HEK293 (cell line): ENCODE results near the gene HOXA3.
A peak's percentile ranks its signal among the peaks of the same experiment; 100 is the strongest.

Source experiments
- CTCF ChIA-PET: fragments of 350-600 bp; formaldehyde crosslinking; extraction: SDS; loops from one replicate; lab custom pipeline; 2021; ENCODE audit warnings: antibody characterized with exemption; lab: Yijun Ruan, JAX
- POLR2A ChIA-PET: fragments of 300-600 bp; formaldehyde crosslinking; extraction: SDS; loops from one replicate; lab custom pipeline; 2020; ENCODE audit warnings: antibody characterized with exemption, inconsistent platforms; lab: Yijun Ruan, JAX
- H3K27ac ChIP-seq: fragments of 200-500 bp; sonication (Bioruptor generic); 2 replicates; pipeline ENCODE4 v1.5.1; 2014; ENCODE audit warnings: low read depth, low read length, control low read depth, inconsistent platforms; ENCODE audit errors: extremely low read depth
- H3K36me3 ChIP-seq, 2 experiments: fragments of 200-500 bp in 1 of 2; sonication (Bioruptor generic) in 1 of 2; 1 replicate in 1 of 2; 2 replicates in 1 of 2; pipeline ENCODE4 v1.5.1; 2014 to 2017; ENCODE audit warnings: inconsistent platforms in 2 of 2, low read length in 2 of 2; ENCODE audit not compliant: control insufficient read depth in 2 of 2, insufficient read depth in 1 of 2
- H3K4me1 ChIP-seq: fragments of 200-500 bp; sonication (Bioruptor generic); 2 replicates; pipeline ENCODE4 v1.5.1; 2014; ENCODE audit warnings: mild to moderate bottlenecking, low read length, inconsistent platforms; ENCODE audit not compliant: control insufficient read depth, insufficient read depth
- H3K4me3 ChIP-seq: 2 replicates; pipeline ENCODE4 v1.5.1; 2011; ENCODE audit warnings: low read depth, mild to moderate bottlenecking, control low read depth, low read length, moderate library complexity
- H3K9me3 ChIP-seq: fragments of 200-500 bp; sonication (Bioruptor generic); 2 replicates; pipeline ENCODE4 v1.5.1; 2014; ENCODE audit warnings: low read depth, low read length, inconsistent platforms; ENCODE audit not compliant: control insufficient read depth, insufficient read depth
- GLI4 ChIP-seq: fragments of 450-650 bp; formaldehyde crosslinking; IDR thresholded peaks from 2 replicates; pipeline ENCODE4 v1.5.1; 2016; ENCODE audit warnings: missing biosample characterization, missing genetic modification characterization
- GLIS1 ChIP-seq: fragments of 450-650 bp; formaldehyde crosslinking; IDR thresholded peaks from 2 replicates; pipeline ENCODE4 v1.5.1; 2016; ENCODE audit warnings: missing biosample characterization, missing genetic modification characterization
- HOXA7 ChIP-seq: sonication (generic); formaldehyde crosslinking; IDR thresholded peaks from 2 replicates; pipeline ENCODE4 v1.8.1; 2022; ENCODE audit warnings: missing genetic modification reagents, borderline replicate concordance
- ZBTB1 ChIP-seq: fragments of 450-650 bp; formaldehyde crosslinking; IDR thresholded peaks from 2 replicates; pipeline ENCODE4 v1.5.1; 2016; ENCODE audit warnings: missing biosample characterization, missing genetic modification characterization
- ZBTB10 ChIP-seq: fragments of 450-650 bp; formaldehyde crosslinking; IDR thresholded peaks from 2 replicates; pipeline ENCODE4 v1.5.1; 2016; ENCODE audit warnings: missing biosample characterization, missing genetic modification characterization
- ZBTB20 ChIP-seq: fragments of 450-650 bp; formaldehyde crosslinking; IDR thresholded peaks from 2 replicates; pipeline ENCODE4 v1.5.1; 2016; ENCODE audit warnings: missing biosample characterization, missing genetic modification characterization
- ZFP69B ChIP-seq: fragments of 450-650 bp; formaldehyde crosslinking; IDR thresholded peaks from 2 replicates; pipeline ENCODE4 v1.5.1; 2016; ENCODE audit warnings: missing biosample characterization, missing genetic modification characterization
- ZIC2 ChIP-seq: fragments of 450-650 bp; formaldehyde crosslinking; IDR thresholded peaks from 2 replicates; pipeline ENCODE4 v1.5.1; 2016; ENCODE audit warnings: missing biosample characterization, missing genetic modification characterization
- ZNF10 ChIP-seq: fragments of 450-650 bp; formaldehyde crosslinking; IDR thresholded peaks from 2 replicates; pipeline ENCODE4 v1.5.1; 2017; ENCODE audit warnings: missing biosample characterization, missing genetic modification characterization
- ZNF146 ChIP-seq: fragments of 450-650 bp; formaldehyde crosslinking; IDR thresholded peaks from 2 replicates; pipeline ENCODE4 v1.5.1; 2016; ENCODE audit warnings: missing biosample characterization, missing genetic modification characterization
- ZNF18 ChIP-seq: fragments of 450-650 bp; formaldehyde crosslinking; IDR thresholded peaks from 2 replicates; pipeline ENCODE4 v1.5.1; 2016; ENCODE audit warnings: missing biosample characterization, missing genetic modification characterization
- ZNF184 ChIP-seq: fragments of 450-650 bp; IDR thresholded peaks from 2 replicates; pipeline ENCODE4 v1.5.1; 2018; ENCODE audit warnings: missing biosample characterization, mild to moderate bottlenecking, missing genetic modification characterization
- ZNF202 ChIP-seq: fragments of 450-650 bp; formaldehyde crosslinking; IDR thresholded peaks from 2 replicates; pipeline ENCODE4 v1.5.1; 2016; ENCODE audit warnings: missing biosample characterization, missing genetic modification characterization, borderline replicate concordance
- ZNF292 ChIP-seq: fragments of 450-650 bp; formaldehyde crosslinking; IDR thresholded peaks from 2 replicates; pipeline ENCODE4 v1.5.1; 2016; ENCODE audit warnings: low read depth, missing biosample characterization, missing genetic modification characterization, borderline replicate concordance
- ZNF341 ChIP-seq: fragments of 450-650 bp; formaldehyde crosslinking; IDR thresholded peaks from 2 replicates; pipeline ENCODE4; 2016; ENCODE audit warnings: low read depth, missing biosample characterization, missing genetic modification characterization
- ZNF433 ChIP-seq: fragments of 450-650 bp; formaldehyde crosslinking; IDR thresholded peaks from 2 replicates; pipeline ENCODE4 v1.5.1; 2016; ENCODE audit warnings: missing biosample characterization, missing genetic modification characterization, low read depth
- ZNF560 ChIP-seq: fragments of 450-650 bp; formaldehyde crosslinking; IDR thresholded peaks from 2 replicates; pipeline ENCODE4 v1.5.1; 2017; ENCODE audit warnings: missing biosample characterization, missing genetic modification characterization, borderline replicate concordance
- ZNF626 ChIP-seq: fragments of 450-650 bp; sonication (Bioruptor Pico); formaldehyde crosslinking; IDR thresholded peaks from 2 replicates; pipeline ENCODE4 v1.5.1; 2018; ENCODE audit warnings: missing biosample characterization, missing genetic modification characterization, inconsistent platforms
- ZNF768 ChIP-seq: fragments of 450-650 bp; formaldehyde crosslinking; IDR thresholded peaks from 2 replicates; pipeline ENCODE4 v1.5.1; 2018; ENCODE audit warnings: missing biosample characterization, mild to moderate bottlenecking, missing genetic modification characterization
- ZNF791 ChIP-seq: fragments of 450-650 bp; formaldehyde crosslinking; IDR thresholded peaks from 2 replicates; pipeline ENCODE4 v1.5.1; 2016; ENCODE audit warnings: missing biosample characterization, missing genetic modification characterization
- TF ChIP-seq, protein P1 (sequence below): fragments of 450-650 bp; formaldehyde crosslinking; conservative IDR thresholded peaks from 2 replicates; pipeline ENCODE4 v1.5.1; 2016; ENCODE audit warnings: low read depth, missing biosample characterization, missing genetic modification characterization
- TF ChIP-seq, protein P2 (sequence below): fragments of 450-650 bp; formaldehyde crosslinking; conservative IDR thresholded peaks from 2 replicates; pipeline ENCODE4 v1.5.1; 2016; ENCODE audit warnings: low read depth, missing biosample characterization, missing genetic modification characterization

Gene HOXA3

GRCh38 chr7:27154369-27154768 lies 2.0 kb upstream of the HOXA3 start:
- no peak overlapping the region for H3K27ac ChIP-seq
- H3K4me1 ChIP-seq: peaks cover 11% of the 10 kb centered on the region
- ChIA-PET CTCF (interaction anchor here (0.5 to 1.0 kb wide), 4 partner anchors 11 to 757 kb away, joined by 3 to 4 read pairs (median 4); partner anchors contain the start of gene HOXA5), POLR2A (no interaction called here)
- TF ChIP-seq, protein P1, sequence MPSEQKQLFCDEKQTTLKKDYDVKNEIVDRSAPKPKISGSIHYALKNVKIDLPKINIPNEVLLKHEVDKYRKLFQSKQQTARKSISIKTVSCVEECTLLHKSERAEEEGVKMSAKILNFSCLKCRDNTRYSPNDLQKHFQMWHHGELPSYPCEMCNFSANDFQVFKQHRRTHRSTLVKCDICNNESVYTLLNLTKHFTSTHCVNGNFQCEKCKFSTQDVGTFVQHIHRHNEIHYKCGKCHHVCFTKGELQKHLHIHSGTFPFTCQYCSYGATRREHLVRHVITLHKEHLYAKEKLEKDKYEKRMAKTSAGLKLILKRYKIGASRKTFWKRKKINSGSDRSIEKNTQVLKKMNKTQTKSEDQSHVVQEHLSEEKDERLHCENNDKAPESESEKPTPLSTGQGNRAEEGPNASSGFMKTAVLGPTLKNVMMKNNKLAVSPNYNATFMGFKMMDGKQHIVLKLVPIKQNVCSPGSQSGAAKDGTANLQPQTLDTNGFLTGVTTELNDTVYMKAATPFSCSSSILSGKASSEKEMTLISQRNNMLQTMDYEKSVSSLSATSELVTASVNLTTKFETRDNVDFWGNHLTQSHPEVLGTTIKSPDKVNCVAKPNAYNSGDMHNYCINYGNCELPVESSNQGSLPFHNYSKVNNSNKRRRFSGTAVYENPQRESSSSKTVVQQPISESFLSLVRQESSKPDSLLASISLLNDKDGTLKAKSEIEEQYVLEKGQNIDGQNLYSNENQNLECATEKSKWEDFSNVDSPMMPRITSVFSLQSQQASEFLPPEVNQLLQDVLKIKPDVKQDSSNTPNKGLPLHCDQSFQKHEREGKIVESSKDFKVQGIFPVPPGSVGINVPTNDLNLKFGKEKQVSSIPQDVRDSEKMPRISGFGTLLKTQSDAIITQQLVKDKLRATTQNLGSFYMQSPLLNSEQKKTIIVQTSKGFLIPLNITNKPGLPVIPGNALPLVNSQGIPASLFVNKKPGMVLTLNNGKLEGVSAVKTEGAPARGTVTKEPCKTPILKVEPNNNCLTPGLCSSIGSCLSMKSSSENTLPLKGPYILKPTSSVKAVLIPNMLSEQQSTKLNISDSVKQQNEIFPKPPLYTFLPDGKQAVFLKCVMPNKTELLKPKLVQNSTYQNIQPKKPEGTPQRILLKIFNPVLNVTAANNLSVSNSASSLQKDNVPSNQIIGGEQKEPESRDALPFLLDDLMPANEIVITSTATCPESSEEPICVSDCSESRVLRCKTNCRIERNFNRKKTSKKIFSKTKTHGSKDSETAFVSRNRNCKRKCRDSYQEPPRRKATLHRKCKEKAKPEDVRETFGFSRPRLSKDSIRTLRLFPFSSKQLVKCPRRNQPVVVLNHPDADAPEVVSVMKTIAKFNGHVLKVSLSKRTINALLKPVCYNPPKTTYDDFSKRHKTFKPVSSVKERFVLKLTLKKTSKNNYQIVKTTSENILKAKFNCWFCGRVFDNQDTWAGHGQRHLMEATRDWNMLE (tag by site-specific recombination): no peak
- TF ChIP-seq, protein P2, sequence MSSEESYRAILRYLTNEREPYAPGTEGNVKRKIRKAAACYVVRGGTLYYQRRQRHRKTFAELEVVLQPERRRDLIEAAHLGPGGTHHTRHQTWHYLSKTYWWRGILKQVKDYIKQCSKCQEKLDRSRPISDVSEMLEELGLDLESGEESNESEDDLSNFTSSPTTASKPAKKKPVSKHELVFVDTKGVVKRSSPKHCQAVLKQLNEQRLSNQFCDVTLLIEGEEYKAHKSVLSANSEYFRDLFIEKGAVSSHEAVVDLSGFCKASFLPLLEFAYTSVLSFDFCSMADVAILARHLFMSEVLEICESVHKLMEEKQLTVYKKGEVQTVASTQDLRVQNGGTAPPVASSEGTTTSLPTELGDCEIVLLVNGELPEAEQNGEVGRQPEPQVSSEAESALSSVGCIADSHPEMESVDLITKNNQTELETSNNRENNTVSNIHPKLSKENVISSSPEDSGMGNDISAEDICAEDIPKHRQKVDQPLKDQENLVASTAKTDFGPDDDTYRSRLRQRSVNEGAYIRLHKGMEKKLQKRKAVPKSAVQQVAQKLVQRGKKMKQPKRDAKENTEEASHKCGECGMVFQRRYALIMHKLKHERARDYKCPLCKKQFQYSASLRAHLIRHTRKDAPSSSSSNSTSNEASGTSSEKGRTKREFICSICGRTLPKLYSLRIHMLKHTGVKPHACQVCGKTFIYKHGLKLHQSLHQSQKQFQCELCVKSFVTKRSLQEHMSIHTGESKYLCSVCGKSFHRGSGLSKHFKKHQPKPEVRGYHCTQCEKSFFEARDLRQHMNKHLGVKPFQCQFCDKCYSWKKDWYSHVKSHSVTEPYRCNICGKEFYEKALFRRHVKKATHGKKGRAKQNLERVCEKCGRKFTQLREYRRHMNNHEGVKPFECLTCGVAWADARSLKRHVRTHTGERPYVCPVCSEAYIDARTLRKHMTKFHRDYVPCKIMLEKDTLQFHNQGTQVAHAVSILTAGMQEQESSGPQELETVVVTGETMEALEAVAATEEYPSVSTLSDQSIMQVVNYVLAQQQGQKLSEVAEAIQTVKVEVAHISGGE (tag by site-specific recombination): no peak
- TF ChIP-seq ZBTB10 (tag by site-specific recombination): 0 out of 2 replicates have a peak, but pooled peaks have one; percentile 28
- TF ChIP-seq ZNF292 (tag by site-specific recombination): no peak
- TF ChIP-seq ZNF341 (tag by site-specific recombination): no peak
- TF ChIP-seq ZNF791 (tag by site-specific recombination): no peak
- no peak for TF ChIP-seq ZNF560 (tag by site-specific recombination)
- TF ChIP-seq ZNF146 (tag by site-specific recombination): no peak
- TF ChIP-seq ZBTB1: no peak
- H3K36me3 ChIP-seq: peaks cover 0 to 22% of the 10 kb centered on the region in 2 experiments; a peak in 1 of 3 replicates
- H3K4me3 ChIP-seq: no peak overlapping the region
- no peaks in the 10 kb centered on the region for H3K9me3 ChIP-seq

- Histone ChIP-seq H3K9me3 (no peaks in the 10 kb centered on the region), H3K27ac (no peak overlapping the region), H3K36me3 (peaks cover 0 to 24% of the 10 kb centered on the region in 2 experiments; a peak in 1 of 3 replicates), H3K4me3 (no peak overlapping the region), H3K4me1 (peaks cover 4% of the 10 kb centered on the region; the same call in 1 of the 2 replicates)
- ChIA-PET POLR2A (interaction anchor here (1.1 to 1.4 kb wide), 2 partner anchors 22 to 38 kb away, joined by 3 read pairs; no protein-coding TSS in a partner anchor), CTCF (interaction anchor here (0.6 to 1.0 kb wide), 3 partner anchors 10 to 34 kb away, joined by 3 to 4 read pairs (median 3); partner anchors contain the start of gene HOXA5)
- no peak for TF ChIP-seq ZNF202
- TF ChIP-seq ZBTB20 (tag by site-specific recombination): no peak
- TF ChIP-seq ZNF10 (tag by site-specific recombination): no peak
- TF ChIP-seq GLIS1: no peak
- no peak for TF ChIP-seq ZFP69B
- no peak for TF ChIP-seq ZIC2
- TF ChIP-seq ZNF626 (tag by site-specific recombination): no peak
- no peak for TF ChIP-seq ZNF433 (tag by site-specific recombination)
- TF ChIP-seq HOXA7 (CRISPR knock-in tag): no peak
- TF ChIP-seq ZNF184 (tag by site-specific recombination): no peak
- TF ChIP-seq GLI4 (tag by site-specific recombination): no peak
- TF ChIP-seq ZNF768 (tag by site-specific recombination): no peak
- TF ChIP-seq ZNF18 (tag by site-specific recombination): no peak
Observed at GRCh38 chr7:27153526-27153925, 1.1 kb upstream of the HOXA3 start.
